RKO (cell line): Measurements from ENCODE around the gene GRAMD1B.
A peak's percentile ranks its signal among the peaks of the same experiment; 100 is the strongest.
"Not testable (repeated sequence)": the region's sequence is repeated elsewhere in the genome, so short reads cannot be mapped to it uniquely, and the experiment has no call there.

Experiments used
- DNase-seq: peaks from one replicate; pipeline ENCODE4 v3.0.0-alpha.2; 2016; ENCODE audit warnings: low spot score

Gene GRAMD1B

GRCh38 chr11:123443851-123444623, 14.0 kb downstream of the GRAMD1B start:
- no peak for DNase-seq

GRCh38 chr11:123448823-123449222, 18.8 kb downstream of the GRAMD1B start:
- no peak for DNase-seq

- no peak for DNase-seq
Measured at GRCh38 chr11:123449436-123449835, 19.4 kb downstream of the GRAMD1B start.

GRCh38 chr11:123450623-123451022, 20.6 kb downstream of the GRAMD1B start:
- no peak for DNase-seq

- no peak for DNase-seq
Measured at GRCh38 chr11:123451183-123451781, 21.2 kb downstream of the GRAMD1B start.

- no peak for DNase-seq
Measured at GRCh38 chr11:123452794-123453193, 22.7 kb downstream of the GRAMD1B start.

- DNase-seq = peak; percentile 7
Measured at GRCh38 chr11:123454060-123454651, 24.1 kb downstream of the GRAMD1B start.

GRCh38 chr11:123454796-123455195, 24.7 kb downstream of the GRAMD1B start:
- no peak for DNase-seq

GRCh38 chr11:123456448-123456847, 26.4 kb downstream of the GRAMD1B start:
- DNase-seq = not testable (repeated sequence)

- DNase-seq = no peak
Measured at GRCh38 chr11:123457187-123457770, 27.2 kb downstream of the GRAMD1B start.

- DNase-seq = no peak
Measured at GRCh38 chr11:123458501-123458900, 28.4 kb downstream of the GRAMD1B start.

GRCh38 chr11:123460012-123460700, 30.1 kb downstream of the GRAMD1B start:
- DNase-seq = no peak

GRCh38 chr11:123461164-123461563, 31.1 kb downstream of the GRAMD1B start:
- DNase-seq = no peak

GRCh38 chr11:123465667-123466066, 35.6 kb downstream of the GRAMD1B start:
- not testable (repeated sequence) for DNase-seq

- DNase-seq = not testable (repeated sequence)
Measured at GRCh38 chr11:123466172-123466571, 36.1 kb downstream of the GRAMD1B start.

- DNase-seq = no peak
Measured at GRCh38 chr11:123469089-123469488, 39.0 kb downstream of the GRAMD1B start.

- no peak for DNase-seq
Measured at GRCh38 chr11:123469586-123469985, 39.5 kb downstream of the GRAMD1B start.

GRCh38 chr11:123470842-123471241, 40.8 kb downstream of the GRAMD1B start:
- no peak for DNase-seq

- no peak for DNase-seq
Measured at GRCh38 chr11:123472236-123472935, 42.3 kb downstream of the GRAMD1B start.

GRCh38 chr11:123473941-123474677, 44.0 kb downstream of the GRAMD1B start:
- DNase-seq = peak; percentile 91

- DNase-seq = no peak
Measured at GRCh38 chr11:123474994-123475393, 44.9 kb downstream of the GRAMD1B start.
